GM12872 (cell line): ENCODE results near the gene ATAT1.

Experiments
- TF ChIP-seq, protein P1 (sequence below): IDR thresholded peaks from 3 replicates; pipeline ENCODE4 v1.5.1; 2011; ENCODE audit warnings: low read depth, mild to moderate bottlenecking, low read length, moderate library complexity; ENCODE audit not compliant: insufficient read depth

ATAT1 gene

DNA sequence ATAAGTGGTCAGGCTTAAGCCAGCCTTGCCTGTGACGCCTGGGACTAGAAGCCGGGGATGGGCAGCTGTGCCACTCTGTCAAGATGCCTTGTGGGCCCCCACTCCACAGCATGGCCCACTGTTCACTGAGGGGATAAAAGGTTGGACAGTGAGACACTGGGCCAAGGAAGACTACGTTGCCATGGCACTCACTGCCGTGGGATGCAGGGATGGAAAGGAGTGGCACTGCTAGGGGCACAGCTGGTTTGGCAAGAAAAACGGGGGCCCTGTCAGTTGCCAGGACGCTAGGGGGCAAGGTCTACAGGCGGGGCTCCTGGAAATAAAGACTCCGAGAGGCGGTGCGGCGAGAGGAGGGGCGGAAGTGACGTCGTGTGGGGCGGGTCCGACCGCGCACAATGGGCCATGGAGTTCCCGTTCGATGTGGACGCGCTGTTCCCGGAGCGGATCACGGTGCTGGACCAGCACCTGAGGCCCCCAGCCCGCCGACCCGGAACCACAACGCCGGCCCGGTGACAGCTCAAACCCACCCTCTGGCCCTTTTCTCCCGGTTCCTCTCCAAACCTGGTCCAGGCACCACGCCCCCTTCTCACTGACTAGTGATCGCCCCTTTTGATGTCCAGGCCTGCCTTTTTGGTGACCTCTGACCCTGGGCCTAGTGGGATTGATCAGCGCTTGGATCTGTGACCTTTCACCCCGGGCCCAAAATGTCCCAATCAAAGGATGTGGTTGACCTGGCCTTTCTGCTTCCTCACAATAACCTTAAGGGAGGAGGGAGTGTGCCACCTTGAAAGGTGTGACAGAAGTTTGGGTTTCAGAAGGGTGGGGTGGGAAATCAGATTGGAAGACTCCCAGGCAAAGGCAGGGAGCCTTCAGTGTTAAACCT is at the start of gene ATAT1:
TSS of gene ATAT1 (plus strand) at position 391 of the 883 bp plus-strand sequence.
- TF ChIP-seq, protein P1, sequence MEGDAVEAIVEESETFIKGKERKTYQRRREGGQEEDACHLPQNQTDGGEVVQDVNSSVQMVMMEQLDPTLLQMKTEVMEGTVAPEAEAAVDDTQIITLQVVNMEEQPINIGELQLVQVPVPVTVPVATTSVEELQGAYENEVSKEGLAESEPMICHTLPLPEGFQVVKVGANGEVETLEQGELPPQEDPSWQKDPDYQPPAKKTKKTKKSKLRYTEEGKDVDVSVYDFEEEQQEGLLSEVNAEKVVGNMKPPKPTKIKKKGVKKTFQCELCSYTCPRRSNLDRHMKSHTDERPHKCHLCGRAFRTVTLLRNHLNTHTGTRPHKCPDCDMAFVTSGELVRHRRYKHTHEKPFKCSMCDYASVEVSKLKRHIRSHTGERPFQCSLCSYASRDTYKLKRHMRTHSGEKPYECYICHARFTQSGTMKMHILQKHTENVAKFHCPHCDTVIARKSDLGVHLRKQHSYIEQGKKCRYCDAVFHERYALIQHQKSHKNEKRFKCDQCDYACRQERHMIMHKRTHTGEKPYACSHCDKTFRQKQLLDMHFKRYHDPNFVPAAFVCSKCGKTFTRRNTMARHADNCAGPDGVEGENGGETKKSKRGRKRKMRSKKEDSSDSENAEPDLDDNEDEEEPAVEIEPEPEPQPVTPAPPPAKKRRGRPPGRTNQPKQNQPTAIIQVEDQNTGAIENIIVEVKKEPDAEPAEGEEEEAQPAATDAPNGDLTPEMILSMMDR: peak; percentile 57

- TF ChIP-seq, protein P1: no peak
These were observed 48.6 kb upstream of the ATAT1 start for GRCh38 chr6:30578051-30578450.

GRCh38 chr6:30583921-30584320 is 42.8 kb upstream of the ATAT1 start:
- TF ChIP-seq, protein P1: no peak

GRCh38 chr6:30589754-30590358 is 36.8 kb upstream of the ATAT1 start:
- TF ChIP-seq, protein P1: no peak

DNA sequence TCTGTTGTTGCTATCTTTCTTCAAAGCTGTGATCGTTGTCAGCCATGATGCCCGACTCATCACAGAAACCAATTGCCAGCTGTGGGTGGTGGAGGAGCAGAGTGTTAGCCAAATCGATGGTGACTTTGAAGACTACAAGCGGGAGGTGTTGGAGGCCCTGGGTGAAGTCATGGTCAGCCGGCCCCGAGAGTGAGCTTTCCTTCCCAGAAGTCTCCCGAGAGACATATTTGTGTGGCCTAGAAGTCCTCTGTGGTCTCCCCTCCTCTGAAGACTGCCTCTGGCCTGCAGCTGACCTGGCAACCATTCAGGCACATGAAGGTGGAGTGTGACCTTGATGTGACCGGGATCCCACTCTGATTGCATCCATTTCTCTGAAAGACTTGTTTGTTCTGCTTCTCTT is 36.2 kb upstream of the ATAT1 start:
- TF ChIP-seq, protein P1: no peak

GRCh38 chr6:30591008-30591407 is 35.7 kb upstream of the ATAT1 start:
- TF ChIP-seq, protein P1: no peak

GRCh38 chr6:30592287-30592686 is 34.4 kb upstream of the ATAT1 start:
- TF ChIP-seq, protein P1: no peak
